ENCODE results near the gene CDK5. TPM values are rescaled to one million over a fixed set of nuclear protein-coding genes. Genes with fewer than 3 reads are reported as not detected.
A peak's percentile ranks its signal among the peaks of the same experiment; 100 is the strongest.

CDK5 gene
- total and polyA plus RNA-seq, 10 of the 15 experiments (the other 5 are each of a cell fraction or from before 2014, with no cell fraction given), result 1.5 to 33.4 (median 21.6) TPM

GRCh38 chr7:151104411-151105235 lies 46.9 kb upstream of the CDK5 start:
- FAIRE-seq, result no peak
- SMC1A ChIA-PET (ENCODE audit: uncharacterized antibody, unreplicated experiment), result no interaction called here

More at GRCh38 chr7:151104411-151105235, 46.9 kb upstream of the CDK5 start:
- TSS peak; percentile 55 for BruUV-seq (replicated peaks)
- Histone ChIP-seq H3K36me3 (ENCODE audit: control insufficient read depth in 2 of 2, insufficient read depth in 2 of 2, low read length in 1 of 2) (peaks cover 4 to 5% of the 10 kb centered on the region in 2 experiments; a peak in 2 of 4 replicates), H3K4me1 (ENCODE audit: control insufficient read depth, insufficient read depth, low read length) (no peaks in the 10 kb centered on the region), H4K20me1 (ENCODE audit: control insufficient read depth, insufficient read depth) (peaks cover 1% of the 10 kb centered on the region; the same call in 1 of the 2 replicates), H3K4me3 (no peak overlapping the region), H3K9me3 (replicated peaks; ENCODE audit: control insufficient read depth, insufficient read depth, low read length) (no peaks in the 10 kb centered on the region), H3K9ac (ENCODE audit: control insufficient read depth, insufficient read depth, low read length) (no peak overlapping the region), H2AFZ (ENCODE audit: control insufficient read depth, low read depth, low read length) (no peak overlapping the region), H3K27me3 (replicated peaks in 1 of 2; ENCODE audit: control insufficient read depth in 2 of 2, insufficient read depth in 2 of 2, low read length in 1 of 2) (no peaks in the 10 kb centered on the region), H3K4me2 (ENCODE audit: control insufficient read depth, insufficient read depth) (no peak overlapping the region), H3K79me2 (ENCODE audit: control insufficient read depth, insufficient read depth, low read length) (peaks cover 5% of the 10 kb centered on the region), H3K27ac (ENCODE audit: control insufficient read depth, insufficient read depth) (no peak overlapping the region)
- ATAC-seq (no peak), DNase-seq (ENCODE audit: low read depth, low spot score) (no peak)
- ChIA-PET RAD21 (ENCODE audit: unreplicated experiment) (interaction anchor here (1.2 kb wide), 1 partner anchor 76 kb away, joined by 3 read pairs; the partner anchor contains the start of gene ABCB8), POLR2A (no interaction called here), CTCF (no interaction called here)
- 84% methylated on average over 23 of the region's 23 CpGs for WGBS (ENCODE audit: insufficient coverage, insufficient replicate concordance, low lambda C conversion rate, missing lambda C conversion rate)
- intact Hi-C loops (cut with micrococcal nuclease; ENCODE audit: unreplicated experiment) (no loop called here), in situ Hi-C loops (cut with MboI) (no loop called here)
- no peak for TF ChIP-seq CUX1 (IDR thresholded peaks at IDR 0.05; ENCODE audit: insufficient replicate concordance, low read depth, low read length)
- no peak for TF ChIP-seq FOXK2 (IDR thresholded peaks at IDR 0.05)
- TF ChIP-seq RELB (IDR thresholded peaks at IDR 0.05; ENCODE audit: low read depth), result no peak
- no peak for TF ChIP-seq MXI1 (IDR thresholded peaks at IDR 0.05; ENCODE audit: low read depth, low read length)
- TF ChIP-seq KAT2A (conservative IDR thresholded peaks at IDR 0.05; ENCODE audit: control insufficient read depth, low read depth, low read length), result no peak
- TF ChIP-seq TAF1 (IDR thresholded peaks at IDR 0.05; ENCODE audit: borderline replicate concordance, low read depth, low read length), result no peak
- TF ChIP-seq CBX5 (IDR thresholded peaks at IDR 0.05; ENCODE audit: low read depth), result no peak
- no peak for TF ChIP-seq POLR2A (IDR thresholded peaks at IDR 0.05; ENCODE audit: low read depth, low read length)
- no peak for TF ChIP-seq NKRF (conservative IDR thresholded peaks at IDR 0.05)
- no peak for TF ChIP-seq ZNF622 (IDR thresholded peaks at IDR 0.05)
- no peak for TF ChIP-seq CEBPZ (IDR thresholded peaks at IDR 0.05; ENCODE audit: low read depth, low read length)
